Peyer's patch (tissue), 4 donors: Measurements from ENCODE around the gene BMP2K. TPM values are rescaled to one million over a fixed set of nuclear protein-coding genes. Genes with fewer than 3 reads are reported as not detected.
"Not testable (repeated sequence)": the region's sequence is repeated elsewhere in the genome, so short reads cannot be mapped to it uniquely, and the experiment has no call there.

ENCODE experiments used
- DNase-seq, 3 donors: peaks; one replicate each; pipeline ENCODE4 v3.0.0-alpha.2; 2017 to 2019
- H3K27ac ChIP-seq, 4 donors: fragments of 200-600 bp; sonication (generic); one replicate each; pipeline ENCODE4 v1.5.1; 2016 to 2019
- H3K27me3 ChIP-seq, 2 donors: fragments of 200-600 bp; sonication (generic); one replicate each; pipeline ENCODE4 v1.5.1; 2019
- H3K36me3 ChIP-seq, 3 donors: fragments of 200-600 bp; sonication (generic); one replicate each; pipeline ENCODE4 v1.5.1; 2016 to 2019
- H3K4me1 ChIP-seq, 4 donors: fragments of 200-600 bp; sonication (generic); one replicate each; pipeline ENCODE4 v1.5.1; 2016 to 2019
- H3K4me3 ChIP-seq, 4 donors: fragments of 200-600 bp; sonication (generic); 1 replicate in 3 of 4; 2 replicates in 1 of 4; pipeline ENCODE4 v1.5.1; 2016 to 2019; ENCODE audit warnings: mild to moderate bottlenecking in 1 of 4
- H3K9me3 ChIP-seq, 4 donors: fragments of 200-600 bp; sonication (generic); one replicate each; pipeline ENCODE4 v1.5.1; 2016 to 2019; ENCODE audit warnings: mild to moderate bottlenecking in 1 of 4
- POLR2A ChIP-seq, 2 donors: fragments of 450-650 bp; IDR thresholded peaks; one replicate each; pipeline ENCODE4 v1.5.1; 2017; ENCODE audit warnings: antibody characterized with exemption in 2 of 2, mild to moderate bottlenecking in 2 of 2, moderate library complexity in 2 of 2
- total RNA-seq, 4 donors: library from RNA; depleted of rRNA; stranded (reverse); fragments of >200 nt; gene quantifications; one replicate each; pipeline ENCODE4 v1.1.0, GENCODE V29; 2016
- TF ChIP-seq, protein P1 (sequence below), 6 experiments: fragments of 450-650 bp in 4 of 6; fragments of 200-600 bp in 2 of 6; sonication (generic) in 1 of 6; IDR thresholded peaks; one replicate each; pipeline ENCODE4 v1.5.1; 2017 to 2019; ENCODE audit warnings: antibody characterized with exemption in 6 of 6, mild to moderate bottlenecking in 3 of 6, moderate library complexity in 1 of 6

Gene BMP2K
- total RNA-seq, 4 donors from 2014 or later = 69.5 to 92.4 (median 78.6) TPM

DNA sequence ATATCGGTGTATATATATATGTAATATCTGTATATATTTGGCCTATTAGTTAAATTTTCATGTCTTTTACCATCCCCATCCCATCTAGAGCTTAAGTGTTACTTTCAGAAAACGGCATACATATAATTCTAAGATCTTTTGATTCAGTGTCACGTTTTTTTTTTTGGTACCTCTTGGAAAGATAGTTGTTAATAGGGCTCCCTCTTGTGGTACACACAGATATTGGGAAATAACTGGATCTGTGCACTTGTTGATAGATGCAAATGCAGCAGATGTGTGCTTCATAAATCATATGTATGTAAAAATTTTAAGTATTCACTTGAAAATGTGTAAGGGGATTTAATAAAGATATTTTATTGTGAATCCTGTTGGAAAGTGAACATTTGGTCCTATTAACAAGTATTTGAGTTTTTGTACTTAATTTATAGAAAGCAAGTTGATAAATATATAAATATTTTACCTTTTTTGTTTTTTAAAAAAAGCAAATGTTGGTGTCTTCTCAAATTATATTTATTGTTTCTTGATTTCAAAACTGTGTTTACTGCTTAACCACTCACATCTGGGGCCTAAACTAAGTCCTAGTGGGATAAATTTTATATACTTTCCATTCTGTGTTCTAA lies 88.4 kb downstream of the BMP2K start:
- Histone ChIP-seq H3K36me3 (peaks cover 0 to 53% (median 0%) of the 10 kb centered on the region in 3 donors), H3K27me3 (no peaks in the 10 kb centered on the region), H3K9me3 (no peaks in the 10 kb centered on the region), H3K27ac (no peak overlapping the region), H3K4me1 (peaks cover 0 to 15% (median 0%) of the 10 kb centered on the region in 4 donors), H3K4me3 (no peak overlapping the region)
- TF ChIP-seq, protein P1, sequence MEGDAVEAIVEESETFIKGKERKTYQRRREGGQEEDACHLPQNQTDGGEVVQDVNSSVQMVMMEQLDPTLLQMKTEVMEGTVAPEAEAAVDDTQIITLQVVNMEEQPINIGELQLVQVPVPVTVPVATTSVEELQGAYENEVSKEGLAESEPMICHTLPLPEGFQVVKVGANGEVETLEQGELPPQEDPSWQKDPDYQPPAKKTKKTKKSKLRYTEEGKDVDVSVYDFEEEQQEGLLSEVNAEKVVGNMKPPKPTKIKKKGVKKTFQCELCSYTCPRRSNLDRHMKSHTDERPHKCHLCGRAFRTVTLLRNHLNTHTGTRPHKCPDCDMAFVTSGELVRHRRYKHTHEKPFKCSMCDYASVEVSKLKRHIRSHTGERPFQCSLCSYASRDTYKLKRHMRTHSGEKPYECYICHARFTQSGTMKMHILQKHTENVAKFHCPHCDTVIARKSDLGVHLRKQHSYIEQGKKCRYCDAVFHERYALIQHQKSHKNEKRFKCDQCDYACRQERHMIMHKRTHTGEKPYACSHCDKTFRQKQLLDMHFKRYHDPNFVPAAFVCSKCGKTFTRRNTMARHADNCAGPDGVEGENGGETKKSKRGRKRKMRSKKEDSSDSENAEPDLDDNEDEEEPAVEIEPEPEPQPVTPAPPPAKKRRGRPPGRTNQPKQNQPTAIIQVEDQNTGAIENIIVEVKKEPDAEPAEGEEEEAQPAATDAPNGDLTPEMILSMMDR (IDR thresholded peaks at IDR 0.05) = peak; percentile 65 to 89 (median 81)
- TF ChIP-seq POLR2A (IDR thresholded peaks at IDR 0.05) = no peak
- no peak for DNase-seq

DNA sequence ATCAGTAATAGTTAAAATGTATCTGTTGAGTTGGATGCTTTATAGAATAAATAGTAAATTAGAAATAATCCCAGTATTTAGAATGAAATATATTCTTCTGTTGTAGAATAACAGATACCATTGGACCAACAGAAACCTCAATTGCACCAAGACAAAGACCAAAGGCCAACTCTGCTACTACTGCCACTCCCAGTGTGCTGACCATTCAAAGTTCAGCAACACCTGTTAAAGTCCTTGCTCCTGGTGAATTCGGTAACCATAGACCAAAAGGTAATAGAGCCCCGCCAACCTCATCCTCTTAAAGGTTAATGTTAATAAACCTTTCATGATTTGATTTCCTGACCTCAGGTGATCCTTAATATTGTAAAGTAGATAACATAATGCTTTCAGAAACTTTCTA lies 89.3 kb downstream of the BMP2K start:
- peak overlapping the region in 1 of 4 donors; percentile 24 for H3K27ac ChIP-seq
- H3K4me3 ChIP-seq = no peak overlapping the region
- peak in 1 of 3 donors; percentile 65 for DNase-seq
- H3K36me3 ChIP-seq = peaks cover 0 to 43% (median 0%) of the 10 kb centered on the region in 3 donors
- TF ChIP-seq, protein P1 (IDR thresholded peaks at IDR 0.05) = no peak
- no peak for TF ChIP-seq POLR2A (IDR thresholded peaks at IDR 0.05)
- H3K27me3 ChIP-seq = no peaks in the 10 kb centered on the region
- no peaks in the 10 kb centered on the region for H3K9me3 ChIP-seq
- peaks cover 0 to 15% (median 0%) of the 10 kb centered on the region in 4 donors for H3K4me1 ChIP-seq

DNA sequence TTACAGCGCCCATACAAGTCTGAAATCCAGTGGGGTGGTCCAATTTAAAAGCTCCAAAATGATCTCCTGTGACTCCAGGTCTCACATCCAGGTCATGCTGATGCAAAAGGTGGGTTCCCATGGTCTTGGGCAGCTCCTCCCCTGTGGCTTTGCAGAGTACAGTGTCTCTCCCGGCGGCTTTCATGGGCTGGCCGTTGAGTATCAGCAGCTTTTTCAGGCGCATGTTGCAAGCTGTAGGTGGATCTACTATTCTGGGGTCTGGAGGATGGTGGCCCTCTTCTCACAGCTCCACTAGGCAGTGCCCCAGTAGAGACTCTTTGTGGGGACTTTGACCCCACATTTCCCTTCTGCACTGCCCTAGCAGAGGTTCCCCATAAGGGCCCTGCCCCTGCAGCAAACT lies 92.6 kb downstream of the BMP2K start:
- not testable (repeated sequence) for H3K27ac ChIP-seq, H3K4me1 ChIP-seq, H3K9me3 ChIP-seq, DNase-seq, H3K4me3 ChIP-seq, H3K27me3 ChIP-seq
- H3K36me3 ChIP-seq = peaks cover 0 to 62% (median 0%) of the 10 kb centered on the region in 3 donors

DNA sequence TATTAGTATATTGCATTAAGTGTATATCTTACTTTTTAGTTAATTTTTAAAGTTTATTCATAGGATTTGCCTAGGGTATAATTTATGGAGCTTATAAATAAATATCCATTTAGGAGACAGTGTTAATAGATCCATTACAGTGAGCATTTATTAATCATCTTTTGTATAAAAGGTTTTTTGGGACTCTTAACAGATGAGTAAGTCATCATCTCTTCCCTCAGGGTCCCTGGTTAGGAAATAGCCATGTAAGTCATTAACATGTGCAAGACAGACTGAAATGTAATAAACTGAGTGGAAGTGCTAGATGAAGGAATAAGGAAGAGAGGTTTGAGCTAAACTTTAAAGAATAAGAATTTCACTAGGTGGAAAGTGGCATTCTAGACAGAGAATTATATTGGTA lies 93.9 kb downstream of the BMP2K start:
- no peak for DNase-seq
- H3K36me3 ChIP-seq = peaks cover 0 to 66% (median 0%) of the 10 kb centered on the region in 3 donors

DNA sequence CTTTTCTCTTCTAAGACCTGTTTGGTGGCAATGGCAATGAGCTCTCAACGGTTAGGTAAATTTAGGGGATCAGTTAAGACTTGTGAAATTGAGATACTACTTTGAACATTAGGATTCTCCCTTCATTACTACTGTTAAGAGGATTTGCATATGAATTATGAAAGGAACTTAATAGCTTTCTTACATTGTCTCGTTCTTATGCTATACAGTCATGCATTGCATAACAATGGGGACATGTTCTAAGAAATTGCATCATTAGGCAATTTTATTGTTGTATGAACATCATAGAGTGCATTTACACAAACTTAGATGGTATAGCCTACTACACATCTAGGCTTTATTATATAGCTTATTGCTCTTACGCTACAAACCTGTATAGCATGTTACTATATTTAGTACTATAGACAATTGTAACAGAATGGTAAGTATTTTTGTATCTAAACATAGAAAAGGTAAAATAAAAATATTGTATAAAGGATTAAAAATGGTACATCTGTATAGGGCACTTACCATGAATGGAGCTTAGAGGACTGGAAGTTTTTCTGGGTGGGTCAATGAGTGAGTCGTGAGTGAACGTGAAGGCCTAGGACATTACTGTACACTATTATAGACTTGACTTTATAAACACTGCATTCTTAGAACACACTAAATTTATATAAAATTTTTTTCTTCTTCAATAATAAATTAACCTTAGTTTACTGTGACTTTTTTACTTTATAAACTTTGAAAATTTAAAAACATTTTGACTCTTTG lies 100.6 kb downstream of the BMP2K start:
- Histone ChIP-seq H3K27ac (no peak overlapping the region), H3K27me3 (no peaks in the 10 kb centered on the region), H3K36me3 (peaks cover 0 to 53% (median 0%) of the 10 kb centered on the region in 3 donors), H3K4me1 (no peaks in the 10 kb centered on the region), H3K4me3 (no peak overlapping the region), H3K9me3 (no peaks in the 10 kb centered on the region)
- TF ChIP-seq POLR2A (IDR thresholded peaks at IDR 0.05) = no peak
- TF ChIP-seq, protein P1 (IDR thresholded peaks at IDR 0.05) = no peak
- no peak for DNase-seq

More for the DNA sequence above, 93.9 kb downstream of the BMP2K start:
- Histone ChIP-seq H3K4me1 (peaks cover 0 to 2% (median 0%) of the 10 kb centered on the region in 4 donors), H3K27me3 (no peaks in the 10 kb centered on the region), H3K4me3 (no peak overlapping the region), H3K9me3 (no peaks in the 10 kb centered on the region), H3K27ac (no peak overlapping the region)
- TF ChIP-seq POLR2A (IDR thresholded peaks at IDR 0.05) = no peak
- TF ChIP-seq, protein P1 (IDR thresholded peaks at IDR 0.05) = no peak

DNA sequence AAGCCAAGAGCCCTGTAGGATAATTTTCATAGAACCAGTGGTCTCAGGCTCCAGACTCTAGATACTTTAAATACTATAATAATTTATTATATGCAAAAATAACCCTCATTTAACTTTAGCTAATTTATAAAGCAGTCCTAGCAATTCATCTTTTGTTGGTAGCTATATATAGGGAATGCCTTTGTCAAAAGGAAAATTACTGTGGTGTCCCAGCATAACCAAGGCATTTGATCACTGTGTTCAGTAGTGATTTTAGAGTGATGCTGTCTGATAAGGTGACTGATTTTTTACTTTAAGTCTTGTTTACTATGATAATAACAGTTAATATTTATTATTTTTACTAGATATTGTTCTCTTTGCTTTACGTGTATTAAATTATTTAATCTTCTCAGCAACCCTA lies 101.9 kb downstream of the BMP2K start:
- no peaks in the 10 kb centered on the region for H3K9me3 ChIP-seq
- H3K27me3 ChIP-seq = no peaks in the 10 kb centered on the region
- no peaks in the 10 kb centered on the region for H3K4me1 ChIP-seq
- no peak overlapping the region for H3K27ac ChIP-seq
- H3K36me3 ChIP-seq = peaks cover 0 to 43% (median 0%) of the 10 kb centered on the region in 3 donors
- TF ChIP-seq, protein P1 (IDR thresholded peaks at IDR 0.05) = no peak
- TF ChIP-seq POLR2A (IDR thresholded peaks at IDR 0.05) = no peak
- H3K4me3 ChIP-seq = no peak overlapping the region
- DNase-seq = no peak
